Activated T-cell treated with anti-CD3 and anti-CD28 coated beads, Interleukin-2, amount 50 U/mL, for 1 hour (primary cell): ENCODE results near the gene FCRL2.
"Not testable (repeated sequence)": the region's sequence is repeated elsewhere in the genome, so short reads cannot be mapped to it uniquely, and the experiment has no call there.

ENCODE experiments used
- DNase-seq: peaks from one replicate; pipeline ENCODE4 v3.0.0-alpha.2; 2020

FCRL2 gene

DNA sequence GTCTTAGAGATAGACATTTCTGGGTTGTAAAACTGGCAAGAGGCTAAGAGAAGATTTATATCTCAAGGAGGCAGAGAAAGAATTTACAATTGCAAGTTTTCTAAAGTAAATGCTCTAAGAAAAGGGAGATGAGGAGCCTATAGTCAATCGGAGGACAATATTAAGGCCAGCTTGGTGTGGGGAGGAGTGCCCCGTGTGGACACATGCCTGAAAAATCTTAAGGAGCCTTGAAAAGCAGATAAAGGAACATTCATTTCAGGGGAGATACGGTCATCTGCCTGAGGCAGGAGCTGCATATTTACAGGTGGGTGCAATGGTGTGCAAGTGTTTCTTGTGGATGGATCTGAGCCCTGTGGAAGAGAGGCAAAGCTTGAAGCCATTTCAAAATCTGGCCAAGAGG is 25.6 kb downstream of the FCRL2 start:
- DNase-seq = no peak

DNA sequence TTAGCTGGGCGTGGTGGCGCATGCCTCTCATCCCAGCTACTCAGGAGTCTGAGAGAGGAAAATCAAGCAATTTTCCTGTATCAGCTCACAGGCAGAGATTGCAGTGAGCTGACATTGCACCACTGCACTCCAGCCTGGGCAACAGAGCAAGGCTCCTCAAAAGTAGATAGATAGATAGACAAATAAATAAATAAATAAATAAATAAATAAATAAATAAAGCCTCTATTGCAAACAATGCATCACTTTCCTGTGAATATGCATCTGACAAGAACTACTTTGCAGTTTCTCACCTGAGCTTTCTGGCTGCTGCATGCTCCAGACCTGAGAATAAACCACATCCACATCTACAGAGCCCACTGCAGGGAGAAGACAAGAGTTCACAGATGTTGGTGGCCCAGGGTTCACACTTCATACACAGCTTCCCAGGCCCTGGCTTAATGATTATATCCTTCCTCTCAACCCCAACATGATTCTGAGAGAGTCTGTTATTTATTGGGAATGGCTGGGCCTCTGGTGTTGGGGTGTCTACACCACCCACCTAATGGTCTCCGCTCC is 28.6 kb downstream of the FCRL2 start:
- no peak for DNase-seq

DNA sequence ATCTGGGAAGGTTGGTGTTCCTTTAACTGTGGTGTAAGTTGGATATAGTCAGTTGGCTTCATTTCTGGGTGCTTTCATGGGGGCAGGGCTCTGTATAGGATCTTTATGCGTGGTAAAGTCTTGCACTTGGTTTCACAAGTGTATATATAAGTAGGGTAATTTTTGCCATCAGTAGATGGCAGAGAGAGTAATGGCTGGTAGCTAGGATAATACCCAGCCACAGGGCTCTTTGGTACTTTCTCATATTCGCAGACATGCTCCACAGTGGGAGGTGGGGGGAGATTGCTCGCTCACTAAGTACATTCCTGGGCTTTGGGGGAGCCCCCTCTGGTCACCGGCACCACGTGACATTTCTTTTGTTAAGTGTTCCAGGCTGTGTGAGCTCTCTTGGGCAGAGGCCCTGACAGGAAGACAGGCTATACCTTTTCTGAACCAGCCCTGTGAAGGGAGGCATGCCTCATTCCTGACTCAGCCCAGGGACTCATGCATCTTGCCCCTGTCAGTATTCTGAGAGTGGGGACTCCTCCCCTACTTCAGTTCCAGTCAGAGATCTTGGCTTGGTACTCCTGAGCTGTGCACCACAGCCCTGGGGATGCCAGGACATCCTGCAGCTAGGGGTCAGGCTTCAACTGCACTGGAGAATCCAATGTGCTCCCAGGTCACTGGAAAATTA is 37.6 kb downstream of the FCRL2 start:
- DNase-seq = no peak

DNA sequence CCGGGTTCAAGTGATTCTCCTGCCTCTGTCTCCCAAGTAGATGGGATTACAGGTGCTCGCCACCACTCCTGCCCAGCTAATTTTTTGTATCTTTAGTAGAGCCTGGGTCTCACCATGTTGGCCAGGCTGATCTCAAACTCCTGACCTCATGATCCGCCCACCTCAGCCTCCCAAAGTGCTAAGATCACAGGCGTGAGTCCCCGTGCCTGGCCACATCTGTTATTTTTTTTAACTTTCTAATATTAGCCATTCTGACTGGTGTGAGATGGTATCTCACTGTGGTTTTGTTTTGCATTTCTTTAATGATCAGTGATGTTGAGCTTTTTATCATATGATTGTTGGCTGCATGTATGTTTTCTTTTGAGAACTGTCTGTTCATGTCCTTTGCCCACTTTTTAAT is 40.9 kb downstream of the FCRL2 start:
- not testable (repeated sequence) for DNase-seq

DNA sequence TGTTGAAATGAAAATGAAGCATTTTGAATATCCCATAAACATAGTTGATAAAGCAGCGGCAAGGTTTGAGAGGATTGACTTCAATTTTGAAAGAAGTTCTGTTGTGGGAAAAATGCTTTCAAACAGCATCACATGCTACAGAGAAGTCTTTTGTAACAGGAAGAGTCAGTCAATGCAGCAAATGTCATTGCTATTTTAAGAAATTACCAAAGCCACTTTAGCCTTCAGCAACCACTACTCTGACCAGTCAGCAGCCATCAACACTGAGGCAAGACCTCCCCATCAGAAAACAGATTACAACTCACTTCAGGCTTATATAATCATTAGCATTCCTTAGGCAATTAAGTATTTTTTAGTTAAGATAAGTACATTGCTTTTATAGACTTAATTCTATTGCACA is 42.6 kb downstream of the FCRL2 start:
- no peak for DNase-seq

DNA sequence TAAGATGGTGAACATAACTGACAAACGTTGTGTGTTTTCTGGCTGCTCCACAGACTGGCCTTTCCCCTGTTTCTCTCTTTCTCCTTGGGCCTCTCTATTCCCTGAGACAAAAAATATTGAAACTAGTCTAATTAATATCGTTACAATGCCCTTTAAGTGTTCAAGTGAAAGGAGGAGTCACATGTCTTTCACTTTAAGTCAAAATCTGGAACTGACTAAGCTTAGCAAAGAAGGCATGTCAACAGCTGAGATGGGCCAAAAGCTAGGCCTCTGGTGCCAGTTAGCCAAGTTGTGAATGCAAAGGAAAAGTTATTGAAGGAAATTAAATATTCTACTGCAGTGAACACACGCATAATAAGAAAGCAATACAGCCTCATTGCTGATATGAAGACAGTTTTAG is 44.2 kb downstream of the FCRL2 start:
- DNase-seq = no peak

DNA sequence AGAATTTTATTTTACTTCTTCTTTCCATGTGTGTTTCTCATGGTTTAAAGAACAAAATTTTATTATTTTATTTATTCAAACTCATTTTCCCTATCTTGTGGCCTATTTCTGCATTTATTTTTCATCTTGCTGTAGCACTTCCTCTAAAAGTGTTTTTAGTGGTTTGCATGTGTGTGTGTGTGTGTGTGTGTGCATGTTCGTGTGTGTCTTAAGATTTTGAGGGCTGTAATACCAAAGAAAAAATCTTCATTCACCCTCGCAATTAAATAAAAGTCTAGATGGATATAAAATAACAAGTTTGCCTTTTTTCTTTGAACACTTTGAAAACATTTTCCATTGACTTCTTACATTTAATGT is 51.7 kb downstream of the FCRL2 start:
- DNase-seq = no peak

DNA sequence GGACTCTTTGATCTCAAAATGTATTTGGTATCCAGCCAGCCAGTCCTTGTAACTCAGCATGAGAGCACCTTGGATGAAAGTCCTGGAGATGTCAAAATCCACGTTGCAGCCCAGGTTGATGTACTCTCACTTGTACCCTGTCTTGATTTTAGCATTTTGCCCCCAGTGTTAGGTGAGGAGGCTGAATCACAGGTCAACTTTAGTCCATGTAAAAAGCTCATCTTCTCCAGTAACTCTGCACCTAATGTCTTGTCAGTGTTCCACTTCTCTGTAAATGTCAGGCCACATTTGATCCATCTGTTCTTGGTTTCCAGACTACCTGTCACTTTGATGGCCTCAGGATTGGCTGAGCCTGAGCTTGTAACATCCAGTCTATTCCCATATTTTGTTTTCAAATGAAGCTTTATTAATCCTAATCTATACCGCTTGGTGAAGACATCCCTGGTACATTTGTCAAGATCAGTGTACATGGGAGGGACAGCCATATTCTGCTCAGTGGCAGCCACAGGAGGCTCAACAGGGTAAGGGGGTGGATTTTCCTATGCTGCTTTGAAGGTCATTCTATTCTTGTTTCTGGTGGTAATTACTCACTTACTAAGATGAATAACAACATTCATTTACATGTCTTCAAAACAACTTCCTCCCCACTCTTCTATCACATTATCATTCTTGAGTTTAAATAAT is 52.3 kb downstream of the FCRL2 start:
- no peak for DNase-seq

DNA sequence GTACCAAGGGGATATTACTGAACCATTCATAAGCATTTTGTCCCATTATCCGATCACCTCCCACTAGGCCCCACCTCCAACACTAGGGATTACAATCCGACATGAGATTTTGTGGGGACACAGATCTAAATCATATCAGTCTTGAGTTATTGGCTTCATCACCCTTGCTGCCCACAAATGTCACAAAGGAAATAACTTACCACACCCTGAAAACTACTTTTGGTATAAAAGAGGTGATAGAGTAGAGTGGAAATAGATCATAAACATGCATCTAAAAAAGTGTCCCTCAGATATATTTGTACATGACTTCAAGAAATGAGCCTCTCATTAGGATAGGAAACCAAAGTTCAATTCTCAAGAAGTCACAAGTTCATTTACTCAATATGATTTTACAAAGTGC is 53.8 kb downstream of the FCRL2 start:
- DNase-seq = no peak

DNA sequence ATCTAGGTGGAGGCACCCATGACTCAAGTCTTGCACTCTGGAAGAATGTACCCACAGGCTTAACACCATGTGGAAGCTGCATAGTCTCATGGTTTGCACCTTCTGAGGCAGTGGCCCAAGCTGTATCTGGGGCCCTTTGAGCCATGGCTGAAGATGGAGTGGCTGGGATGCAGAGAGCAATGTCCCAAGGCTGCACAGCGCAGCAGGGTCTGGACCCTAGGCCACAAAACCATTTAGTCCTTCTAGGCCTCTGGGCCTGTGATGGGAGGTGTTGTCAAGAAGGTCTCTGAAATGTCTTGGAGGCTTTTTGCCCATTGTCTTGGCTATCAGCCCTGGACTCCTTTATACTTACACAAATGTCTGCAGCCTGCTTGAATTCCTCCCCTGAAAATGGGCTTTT is 54.9 kb downstream of the FCRL2 start:
- no peak for DNase-seq

DNA sequence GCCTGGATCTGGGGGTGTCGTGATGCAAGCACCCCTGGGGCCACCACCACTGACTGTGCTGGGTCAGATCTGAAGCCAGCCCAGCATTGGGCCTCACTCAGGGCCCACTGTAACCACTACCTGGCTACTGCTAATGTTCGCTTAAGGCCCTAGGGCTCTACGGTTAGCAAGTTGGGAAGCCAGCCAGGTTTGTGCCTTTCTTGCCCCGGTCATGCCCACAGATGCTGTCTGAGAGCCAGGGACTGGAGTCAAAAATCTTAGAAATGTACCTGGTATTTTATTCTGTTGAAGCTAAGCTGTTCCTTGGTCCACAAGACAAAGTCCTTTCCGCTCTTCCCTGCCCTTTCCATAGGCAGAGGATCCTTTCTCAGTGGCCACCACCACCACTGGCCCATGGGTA is 61.2 kb downstream of the FCRL2 start:
- no peak for DNase-seq

DNA sequence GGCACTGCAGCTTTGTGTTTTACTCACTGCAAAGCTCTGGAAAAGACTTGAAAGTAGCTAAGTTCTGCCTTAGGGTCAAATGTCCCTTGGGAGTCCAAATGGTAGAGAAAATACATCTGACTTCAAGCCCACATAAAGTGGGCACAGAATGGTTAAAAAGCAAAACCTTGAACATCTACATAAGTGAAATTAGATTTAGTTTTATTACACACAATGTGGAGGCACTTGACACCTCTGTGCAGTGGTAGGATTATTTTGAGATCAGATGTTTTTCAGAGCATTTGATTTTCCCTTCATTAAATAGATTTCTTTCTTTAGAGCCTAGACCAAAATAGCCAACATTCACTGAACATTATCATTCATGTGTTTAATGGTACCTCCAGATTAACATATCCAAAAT is 65.1 kb downstream of the FCRL2 start:
- DNase-seq = no peak

DNA sequence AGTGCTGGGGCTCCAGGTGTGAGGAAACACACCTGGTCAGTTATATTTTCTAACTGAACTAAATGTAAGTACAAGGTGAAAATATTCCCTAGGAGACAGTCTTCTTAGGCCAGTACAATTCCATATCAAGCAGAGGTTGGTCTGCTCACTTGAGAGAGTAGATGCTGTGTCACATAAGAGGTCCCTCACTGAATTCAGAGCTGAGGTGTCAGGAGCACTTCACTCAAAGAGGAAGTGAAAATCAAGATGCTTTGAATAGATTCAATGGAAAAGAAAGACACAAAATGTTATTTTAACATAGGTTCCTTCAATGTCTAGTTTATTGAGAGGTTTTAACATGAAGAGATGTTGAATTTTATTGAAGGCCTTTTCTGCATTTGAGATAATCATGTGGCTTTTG is 72.1 kb downstream of the FCRL2 start:
- DNase-seq = no peak

DNA sequence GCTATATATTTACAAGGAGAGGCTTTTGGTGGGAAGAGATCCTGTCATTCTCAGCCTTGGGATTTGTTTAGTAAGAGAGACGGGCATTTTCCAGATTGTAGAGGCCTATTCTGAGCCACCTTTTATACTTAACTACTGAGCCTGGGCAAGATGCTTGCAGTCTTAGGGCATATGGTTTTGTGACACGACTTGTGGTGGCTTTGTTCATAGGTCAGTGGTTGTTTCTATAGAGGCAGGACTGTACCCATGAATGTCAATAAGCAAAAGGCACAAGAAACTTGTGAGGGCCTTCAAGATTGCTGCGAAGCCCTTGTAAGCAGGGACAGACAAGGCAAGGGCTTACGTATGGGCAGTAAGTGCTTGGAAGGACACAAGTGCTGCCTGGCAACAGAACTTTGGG is 73.0 kb downstream of the FCRL2 start:
- no peak for DNase-seq

DNA sequence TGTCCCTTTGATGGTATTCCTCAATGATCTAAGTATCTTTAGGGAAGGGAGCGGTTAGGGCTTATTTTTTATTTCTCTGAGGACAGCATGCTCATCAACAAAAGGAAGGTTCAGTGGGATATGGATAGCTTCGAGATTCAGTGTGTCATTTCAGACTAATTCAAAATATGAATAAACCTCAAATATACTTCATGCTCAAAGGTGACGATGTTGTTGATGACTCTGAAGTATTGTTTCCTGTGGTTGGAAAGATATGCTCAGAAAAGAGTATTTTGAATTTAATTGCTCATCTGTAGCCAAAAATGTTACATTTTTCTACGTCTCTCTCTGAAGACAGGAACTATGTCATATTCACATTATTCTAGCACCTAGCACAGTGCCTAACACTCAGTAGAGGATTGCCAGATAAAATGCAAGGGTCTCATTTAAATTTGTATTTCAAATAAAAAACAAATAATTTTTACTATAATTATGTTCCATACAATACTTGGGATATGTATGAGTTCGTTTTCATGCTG is 74.6 kb downstream of the FCRL2 start:
- no peak for DNase-seq

DNA sequence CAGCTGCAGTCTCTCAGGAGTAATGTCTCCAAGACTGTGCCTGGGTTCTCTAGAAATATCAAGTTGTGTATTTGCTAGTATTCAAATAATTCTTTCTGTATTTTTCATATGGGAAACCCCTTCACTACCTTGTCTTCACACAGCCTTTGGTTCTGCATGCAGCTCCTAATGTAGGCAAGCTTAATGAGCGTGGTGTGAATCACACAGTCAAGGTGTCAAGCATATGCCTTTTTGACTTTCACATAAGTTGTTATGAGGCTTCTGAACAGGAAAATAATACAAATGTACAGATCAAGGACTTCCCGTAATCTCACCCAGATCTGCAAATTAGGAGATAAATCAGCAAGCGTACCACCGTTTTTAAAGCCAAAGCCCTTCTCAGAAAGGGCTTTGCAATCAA is 76.2 kb downstream of the FCRL2 start, which contains the start of gene FCRL3:
Gene FCRL3 (minus strand): TSS at position 38 of the 400 bp plus-strand sequence. CDS start 280 bp downstream, outside the sequence.
- DNase-seq = no peak

DNA sequence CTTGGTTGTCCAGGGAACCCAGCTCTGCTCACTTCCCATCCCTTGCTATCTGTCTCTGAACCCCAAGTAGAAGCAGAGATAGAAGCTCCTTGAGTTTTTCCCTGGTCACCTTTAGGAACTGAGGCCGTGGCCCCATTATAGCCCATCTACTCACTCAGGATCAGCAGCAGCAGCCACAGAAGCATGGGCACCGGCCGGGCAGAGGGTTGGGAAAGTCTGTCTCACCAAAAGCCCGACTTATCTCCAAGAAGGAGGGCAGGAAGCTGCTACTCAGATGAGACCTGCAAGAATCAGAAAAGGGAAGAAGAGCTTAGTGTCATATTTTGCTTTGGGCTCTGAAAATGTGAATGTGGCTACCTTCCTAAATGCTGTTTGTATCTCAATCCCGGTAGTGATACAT is 76.6 kb downstream of the FCRL2 start:
- DNase-seq = no peak

DNA sequence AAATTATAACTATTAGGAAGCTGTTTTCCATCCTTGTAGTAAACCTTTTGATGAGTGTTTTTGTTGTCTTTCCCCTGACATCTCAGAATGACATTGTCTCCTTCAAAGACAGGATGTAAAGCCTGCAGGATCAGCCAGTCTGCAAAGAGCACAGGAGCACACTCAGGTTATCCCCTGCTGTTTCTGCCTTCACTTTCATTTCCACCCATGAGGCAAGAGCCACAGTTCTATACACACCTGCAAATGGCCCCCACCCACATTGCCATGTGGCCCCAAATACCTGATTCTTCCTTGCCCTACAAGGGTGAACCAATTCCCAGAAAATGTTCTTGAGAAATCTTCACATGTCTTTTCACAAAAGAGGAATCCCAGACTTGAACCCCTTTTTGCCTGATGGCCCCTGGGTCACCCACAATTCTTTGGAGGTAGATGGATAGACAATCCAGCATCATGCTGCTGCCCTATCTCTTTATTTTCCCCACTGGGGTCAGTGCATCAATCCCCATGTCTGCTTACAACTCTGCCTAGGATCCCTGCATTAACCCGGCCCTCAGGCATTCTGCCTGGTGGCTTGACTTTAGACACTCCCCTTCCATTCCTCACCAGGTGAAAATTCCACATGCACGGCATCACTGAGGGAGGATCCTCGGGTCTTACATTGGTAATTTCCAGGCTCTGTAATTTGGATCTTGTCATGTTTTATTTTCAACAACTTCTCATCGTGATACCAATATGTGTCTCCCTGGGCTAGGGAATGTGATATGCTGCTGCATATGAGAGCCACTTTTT is 79.0 kb downstream of the FCRL2 start:
- no peak for DNase-seq

DNA sequence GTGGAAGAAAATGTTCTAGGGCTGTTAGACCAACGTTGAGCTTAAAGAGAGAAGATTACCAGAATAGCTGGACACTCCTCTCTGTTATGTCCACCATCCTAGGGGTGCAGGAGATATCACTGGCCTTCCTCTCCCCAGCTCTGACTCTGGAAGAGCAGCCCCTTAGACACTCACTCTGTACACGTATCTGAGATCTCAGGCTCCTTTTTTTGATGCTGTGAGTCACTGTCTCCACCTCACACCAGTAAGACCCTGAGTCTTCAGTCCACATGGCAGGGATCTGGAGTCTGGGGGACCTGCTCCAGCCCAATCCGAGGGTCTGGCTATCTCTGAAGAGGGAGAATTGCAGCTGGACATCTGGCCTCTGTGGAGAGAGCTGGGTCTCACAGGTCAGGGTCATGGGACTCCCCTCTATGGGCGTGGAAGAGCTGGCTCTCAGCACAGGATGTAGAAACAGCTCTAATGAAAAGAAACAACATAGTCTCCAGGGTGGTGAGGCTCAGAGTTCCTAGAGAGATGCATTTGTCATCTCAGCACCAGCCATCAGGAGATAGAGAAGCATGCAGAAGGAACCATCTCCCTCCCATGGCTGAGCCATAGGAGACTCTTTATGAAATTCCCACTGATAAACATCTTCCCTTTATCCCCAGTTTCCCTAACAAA is 79.8 kb downstream of the FCRL2 start:
- no peak for DNase-seq
